Peyer's patch (tissue), 4 donors: ENCODE results near the gene MCTP1.

Source experiments
- POLR2A ChIP-seq, 2 donors: fragments of 450-650 bp; IDR thresholded peaks; one replicate each; pipeline ENCODE4 v1.5.1; 2017; ENCODE audit warnings: antibody characterized with exemption in 2 of 2, mild to moderate bottlenecking in 2 of 2, moderate library complexity in 2 of 2
- TF ChIP-seq, protein P1 (sequence below), 6 experiments: fragments of 450-650 bp in 4 of 6; fragments of 200-600 bp in 2 of 6; sonication (generic) in 1 of 6; IDR thresholded peaks; one replicate each; pipeline ENCODE4 v1.5.1; 2017 to 2019; ENCODE audit warnings: antibody characterized with exemption in 6 of 6, mild to moderate bottlenecking in 3 of 6, moderate library complexity in 1 of 6

DNA sequence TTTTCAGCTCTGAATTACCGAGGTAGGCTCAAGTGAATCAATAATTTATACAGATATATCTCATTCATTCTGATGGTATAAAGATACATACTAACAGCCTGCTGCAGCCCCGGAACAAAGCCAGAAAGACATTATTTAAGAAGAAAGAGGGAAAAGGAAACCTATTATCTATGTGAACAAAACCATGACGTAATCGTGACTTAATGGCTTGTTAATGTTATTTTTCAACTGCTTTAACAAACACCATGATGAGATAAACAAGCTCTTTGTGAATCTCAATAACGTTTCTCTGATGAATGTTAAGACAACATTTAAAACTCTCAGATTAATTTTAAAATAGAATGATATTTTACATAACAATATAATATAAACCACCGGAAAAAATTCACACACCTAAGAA, 429.4 kb downstream of the MCTP1 start:
- no peak for TF ChIP-seq POLR2A (IDR thresholded peaks at IDR 0.05)
- TF ChIP-seq, protein P1, sequence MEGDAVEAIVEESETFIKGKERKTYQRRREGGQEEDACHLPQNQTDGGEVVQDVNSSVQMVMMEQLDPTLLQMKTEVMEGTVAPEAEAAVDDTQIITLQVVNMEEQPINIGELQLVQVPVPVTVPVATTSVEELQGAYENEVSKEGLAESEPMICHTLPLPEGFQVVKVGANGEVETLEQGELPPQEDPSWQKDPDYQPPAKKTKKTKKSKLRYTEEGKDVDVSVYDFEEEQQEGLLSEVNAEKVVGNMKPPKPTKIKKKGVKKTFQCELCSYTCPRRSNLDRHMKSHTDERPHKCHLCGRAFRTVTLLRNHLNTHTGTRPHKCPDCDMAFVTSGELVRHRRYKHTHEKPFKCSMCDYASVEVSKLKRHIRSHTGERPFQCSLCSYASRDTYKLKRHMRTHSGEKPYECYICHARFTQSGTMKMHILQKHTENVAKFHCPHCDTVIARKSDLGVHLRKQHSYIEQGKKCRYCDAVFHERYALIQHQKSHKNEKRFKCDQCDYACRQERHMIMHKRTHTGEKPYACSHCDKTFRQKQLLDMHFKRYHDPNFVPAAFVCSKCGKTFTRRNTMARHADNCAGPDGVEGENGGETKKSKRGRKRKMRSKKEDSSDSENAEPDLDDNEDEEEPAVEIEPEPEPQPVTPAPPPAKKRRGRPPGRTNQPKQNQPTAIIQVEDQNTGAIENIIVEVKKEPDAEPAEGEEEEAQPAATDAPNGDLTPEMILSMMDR (IDR thresholded peaks at IDR 0.05), result no peak
